Effector memory CD8-positive, alpha-beta T cell (primary cell): ENCODE measurements around the gene GMCL2.

Experiments
- ATAC-seq: fragments of 150-1000 bp; cut with Tn5 transposase; replicated peaks from 2 replicates; pipeline ENCODE4 v1.10.0; 2021; ENCODE audit warnings: mild to moderate bottlenecking, moderate library complexity
- DNase-seq, 3 experiments: peaks; one replicate each; pipeline ENCODE4 v3.0.0; 2021
- H3K27ac Mint-ChIP-seq, 2 donors: one replicate each; pipeline ENCODE4 v1.8.0; 2022; ENCODE audit warnings: mild to moderate bottlenecking in 2 of 2, mixed read lengths in 2 of 2, moderate library complexity in 2 of 2
- H3K27me3 Mint-ChIP-seq, 2 donors: one replicate each; pipeline ENCODE4 v1.8.0; 2022; ENCODE audit warnings: mixed read lengths in 2 of 2
- H3K36me3 Mint-ChIP-seq: one replicate; pipeline ENCODE4 v1.8.0; 2022; ENCODE audit warnings: mild to moderate bottlenecking, moderate library complexity, mixed read lengths; ENCODE audit not compliant: insufficient read depth
- H3K4me1 Mint-ChIP-seq, 2 donors: one replicate each; pipeline ENCODE4 v1.8.0; 2022; ENCODE audit warnings: low read depth in 2 of 2, mixed read lengths in 2 of 2
- H3K4me3 Mint-ChIP-seq, 2 donors: one replicate each; pipeline ENCODE4 v1.8.0; 2022; ENCODE audit warnings: mild to moderate bottlenecking in 2 of 2, mixed read lengths in 2 of 2, moderate library complexity in 2 of 2
- H3K9me3 Mint-ChIP-seq, 2 donors: one replicate each; pipeline ENCODE4 v1.8.0; 2022; ENCODE audit warnings: mixed read lengths in 2 of 2

Gene GMCL2

DNA sequence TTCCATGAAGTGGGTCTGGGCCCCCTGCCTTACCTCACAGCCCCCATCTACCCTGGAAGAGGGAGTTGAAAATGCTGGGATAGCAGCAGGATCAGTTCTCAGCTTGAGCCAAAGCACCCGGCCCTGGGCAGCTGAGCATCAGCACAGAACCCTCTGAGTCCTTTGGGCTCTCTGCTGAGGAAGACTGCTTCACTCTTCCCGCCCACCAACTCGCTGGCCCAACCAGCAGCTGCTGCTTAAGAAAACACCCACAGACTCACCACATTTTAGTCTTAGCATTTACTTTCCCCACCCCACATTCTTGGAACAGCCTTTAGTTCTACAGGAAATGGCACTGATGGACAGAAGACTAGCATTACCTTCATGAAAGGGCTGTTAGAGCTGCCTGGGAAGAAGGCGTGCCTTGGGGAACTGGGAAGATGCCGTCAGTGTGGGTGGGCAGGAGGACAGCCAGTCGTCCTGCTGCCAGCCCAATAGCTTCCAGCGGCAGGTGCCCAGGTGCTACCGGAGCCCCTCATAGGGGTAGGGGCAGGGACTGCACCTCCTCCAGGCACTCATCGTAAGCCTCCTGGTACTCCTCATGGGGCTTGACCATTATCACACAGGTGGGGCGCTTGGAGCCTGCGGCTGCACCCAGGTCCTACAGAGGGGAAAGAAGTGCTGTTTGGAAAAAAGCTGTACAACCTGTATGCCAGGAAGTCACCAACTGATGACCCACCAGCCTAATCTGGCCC lies 37.8 kb downstream of the GMCL2 start:
- Mint-ChIP-seq H3K4me3 (no peak overlapping the region), H3K4me1 (peaks cover 18% of the 10 kb centered on the region in 2 donors), H3K27me3 (no peaks in the 10 kb centered on the region), H3K9me3 (no peaks in the 10 kb centered on the region), H3K36me3 (peaks cover 32% of the 10 kb centered on the region), H3K27ac (no peak overlapping the region)
- DNase-seq: no peak
- ATAC-seq: no peak

DNA sequence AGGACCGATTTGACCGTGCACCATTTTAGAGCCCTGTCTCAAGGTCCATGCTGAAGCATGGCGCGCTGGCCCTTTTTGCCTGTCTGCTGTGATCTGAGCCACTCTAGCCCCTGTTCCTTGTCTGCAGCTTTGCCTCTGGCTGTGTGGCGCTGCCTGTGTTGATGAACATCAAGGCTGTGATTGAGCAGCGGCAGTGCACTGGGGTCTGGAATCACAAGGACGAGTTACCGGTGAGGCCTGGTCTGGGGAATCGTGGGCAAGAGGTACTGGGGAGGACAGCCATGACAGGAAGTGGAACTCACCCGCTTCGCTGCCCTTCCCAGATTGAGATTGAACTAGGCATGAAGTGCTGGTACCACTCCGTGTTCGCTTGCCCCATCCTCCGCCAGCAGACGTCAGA lies 39.8 kb downstream of the GMCL2 start:
- peaks cover 6 to 8% of the 10 kb centered on the region in 2 donors for H3K4me1 Mint-ChIP-seq
- ATAC-seq (no peak), DNase-seq (no peak)
- no peaks in the 10 kb centered on the region for H3K9me3 Mint-ChIP-seq
- no peak overlapping the region for H3K4me3 Mint-ChIP-seq
- H3K27me3 Mint-ChIP-seq: no peaks in the 10 kb centered on the region
- no peak overlapping the region for H3K27ac Mint-ChIP-seq
- peaks cover 50% of the 10 kb centered on the region for H3K36me3 Mint-ChIP-seq

GRCh38 chr5:178145965-178146820 lies 41.0 kb downstream of the GMCL2 start:
- no peak overlapping the region for H3K27ac Mint-ChIP-seq
- no peak overlapping the region for H3K4me3 Mint-ChIP-seq

GRCh38 chr5:178143901-178144300 lies 43.3 kb downstream of the GMCL2 start:
- peaks cover 47% of the 10 kb centered on the region for H3K36me3 Mint-ChIP-seq
- ATAC-seq (no peak), DNase-seq (no peak)
- no peak overlapping the region for H3K4me3 Mint-ChIP-seq
- H3K27me3 Mint-ChIP-seq: no peaks in the 10 kb centered on the region
- peak overlapping the region in 1 of 2 donors; percentile 7 for H3K27ac Mint-ChIP-seq
- no peaks in the 10 kb centered on the region for H3K9me3 Mint-ChIP-seq
- H3K4me1 Mint-ChIP-seq: no peaks in the 10 kb centered on the region

More at GRCh38 chr5:178145965-178146820, 41.0 kb downstream of the GMCL2 start:
- H3K9me3 Mint-ChIP-seq: no peaks in the 10 kb centered on the region
- peaks cover 53% of the 10 kb centered on the region for H3K36me3 Mint-ChIP-seq
- H3K4me1 Mint-ChIP-seq: no peaks in the 10 kb centered on the region
- no peaks in the 10 kb centered on the region for H3K27me3 Mint-ChIP-seq
- peak; percentile 98 for ATAC-seq
- DNase-seq: peak; percentile 69 to 74 (median 74)

DNA sequence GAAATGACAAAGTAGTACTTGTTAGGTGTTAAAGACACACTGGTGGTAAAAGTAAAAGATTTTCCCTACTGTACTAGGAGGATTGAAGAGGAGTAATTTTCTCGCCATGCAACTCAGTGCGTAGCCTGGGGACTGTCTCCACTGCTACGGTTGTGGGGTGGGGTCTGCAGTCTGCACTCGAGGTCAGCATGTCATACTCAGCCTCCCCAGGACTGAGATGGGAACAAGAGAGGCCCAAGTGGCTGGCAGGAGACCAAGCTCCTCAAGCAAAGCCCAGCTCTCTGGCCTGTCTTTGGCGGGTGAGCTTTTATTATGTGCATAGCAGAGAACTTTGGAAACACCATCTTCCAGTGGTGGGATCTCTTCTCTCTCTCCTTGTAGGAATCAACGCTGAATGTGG lies 43.9 kb downstream of the GMCL2 start:
- DNase-seq: no peak
- Mint-ChIP-seq H3K36me3 (peaks cover 48% of the 10 kb centered on the region), H3K9me3 (no peaks in the 10 kb centered on the region), H3K4me3 (no peak overlapping the region), H3K27me3 (no peaks in the 10 kb centered on the region), H3K4me1 (no peaks in the 10 kb centered on the region), H3K27ac (no peak overlapping the region)
- no peak for ATAC-seq

- DNase-seq (no peak), ATAC-seq (no peak)
- Mint-ChIP-seq H3K4me1 (no peaks in the 10 kb centered on the region), H3K36me3 (peaks cover 47% of the 10 kb centered on the region), H3K27ac (no peak overlapping the region), H3K27me3 (no peaks in the 10 kb centered on the region), H3K4me3 (no peak overlapping the region), H3K9me3 (no peaks in the 10 kb centered on the region)
These were observed 44.5 kb downstream of the GMCL2 start for GRCh38 chr5:178142642-178143041.

GRCh38 chr5:178141550-178141949 lies 45.6 kb downstream of the GMCL2 start:
- Mint-ChIP-seq H3K36me3 (peaks cover 39% of the 10 kb centered on the region), H3K4me1 (peaks cover 0 to 3% of the 10 kb centered on the region in 2 donors), H3K27me3 (no peaks in the 10 kb centered on the region), H3K9me3 (no peaks in the 10 kb centered on the region), H3K27ac (no peak overlapping the region), H3K4me3 (no peak overlapping the region)
- no peak for ATAC-seq
- no peak for DNase-seq

DNA sequence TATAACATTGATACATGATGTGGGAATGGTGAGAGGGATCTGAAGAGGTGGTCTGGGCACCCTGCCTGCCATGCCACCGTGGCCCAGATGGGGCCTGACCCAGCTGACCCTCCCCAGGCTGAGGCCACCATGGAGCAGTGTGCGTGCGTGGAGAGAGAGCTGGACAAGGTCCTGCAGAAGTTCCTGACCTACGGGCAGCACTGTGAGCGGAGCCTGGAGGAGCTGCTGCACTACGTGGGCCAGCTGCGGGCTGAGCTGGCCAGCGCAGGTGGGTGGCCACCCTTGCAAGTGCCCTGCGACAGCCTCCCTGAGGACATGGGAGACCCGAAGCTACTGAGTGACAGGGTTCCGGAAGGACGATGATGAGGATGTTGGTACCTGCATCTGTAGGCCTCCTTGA lies 49.2 kb downstream of the GMCL2 start:
- ATAC-seq (no peak), DNase-seq (no peak)
- peaks cover 4 to 7% of the 10 kb centered on the region in 2 donors for H3K4me1 Mint-ChIP-seq
- no peaks in the 10 kb centered on the region for H3K9me3 Mint-ChIP-seq
- no peak overlapping the region for H3K27ac Mint-ChIP-seq
- H3K27me3 Mint-ChIP-seq: no peaks in the 10 kb centered on the region
- peaks cover 15% of the 10 kb centered on the region for H3K36me3 Mint-ChIP-seq
- H3K4me3 Mint-ChIP-seq: no peak overlapping the region

GRCh38 chr5:178136990-178137389 lies 50.2 kb downstream of the GMCL2 start:
- Mint-ChIP-seq H3K4me3 (no peak overlapping the region), H3K9me3 (no peaks in the 10 kb centered on the region), H3K27me3 (no peaks in the 10 kb centered on the region), H3K27ac (peak overlapping the region in 1 of 2 donors; percentile 0), H3K4me1 (peaks cover 7 to 9% of the 10 kb centered on the region in 2 donors), H3K36me3 (peaks cover 8% of the 10 kb centered on the region)
- ATAC-seq (no peak), DNase-seq (no peak)
